RWPE2 (cell line): ENCODE data around the gene GFAP.

Experiments used
- ATAC-seq: fragments of 200-7000 bp; cut with Tn5 transposase; 3 replicates; pipeline ENCODE4 v1.9.1; 2021; ENCODE audit warnings: low read depth
- DNase-seq: peaks from one replicate; pipeline ENCODE4 v3.0.0-alpha.2; 2020; ENCODE audit warnings: low spot score
- H3K27ac ChIP-seq: fragments of 450-650 bp; 2 replicates; pipeline ENCODE4 v1.5.1; 2017; ENCODE audit warnings: mild to moderate bottlenecking; ENCODE audit not compliant: poor library complexity, severe bottlenecking
- H3K27me3 ChIP-seq: fragments of 250-450 bp; sonication (Bioruptor Pico); 2 replicates; pipeline ENCODE4 v1.5.1; 2021; ENCODE audit warnings: mild to moderate bottlenecking, moderate library complexity; ENCODE audit not compliant: insufficient read depth, poor library complexity, severe bottlenecking
- H3K36me3 ChIP-seq: fragments of 250-450 bp; sonication (Bioruptor Pico); 2 replicates; pipeline ENCODE4 v1.5.1; 2020; ENCODE audit warnings: low read depth, mild to moderate bottlenecking, moderate library complexity
- H3K4me1 ChIP-seq: fragments of 250-450 bp; sonication (Bioruptor Pico); 2 replicates; pipeline ENCODE4 v1.5.1; 2021; ENCODE audit warnings: mild to moderate bottlenecking, moderate library complexity; ENCODE audit not compliant: insufficient read depth, poor library complexity, severe bottlenecking
- H3K4me3 ChIP-seq: fragments of 250-450 bp; sonication (Bioruptor Pico); 2 replicates; pipeline ENCODE4 v1.5.1; 2021; ENCODE audit warnings: mild to moderate bottlenecking, moderate library complexity; ENCODE audit not compliant: severe bottlenecking
- H3K9me3 ChIP-seq: fragments of 250-450 bp; sonication (Bioruptor Pico); 2 replicates; pipeline ENCODE4 v1.5.1; 2021; ENCODE audit warnings: mild to moderate bottlenecking, moderate library complexity; ENCODE audit not compliant: severe bottlenecking
- TF ChIP-seq, protein P1 (sequence below): fragments of 450-650 bp; IDR thresholded peaks from one replicate; pipeline ENCODE4 v1.5.1; 2017; ENCODE audit warnings: mild to moderate bottlenecking, moderate library complexity; ENCODE audit not compliant: poor library complexity, severe bottlenecking

Gene GFAP

DNA sequence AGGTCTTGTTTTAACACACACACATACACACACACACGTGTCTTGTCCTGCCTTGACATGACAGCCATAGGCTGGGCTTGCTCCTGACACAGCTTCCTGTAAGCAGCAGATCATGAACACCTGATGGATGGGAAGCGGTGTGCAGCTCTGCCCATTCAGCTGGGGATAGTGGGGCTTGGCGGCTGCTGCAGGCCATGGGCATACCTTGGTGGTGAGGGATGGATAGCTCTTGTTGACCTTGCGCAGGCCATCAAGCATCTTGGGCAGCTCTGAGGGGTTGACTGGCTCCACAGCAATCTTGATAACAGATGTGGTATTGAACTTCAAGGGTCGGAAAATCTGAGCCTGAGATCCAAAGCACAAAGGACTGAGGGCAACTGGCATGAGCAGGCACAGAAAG is 55.6 kb downstream of the GFAP start:
- no peak overlapping the region for H3K4me3 ChIP-seq
- H3K36me3 ChIP-seq = peaks cover 93% of the 10 kb centered on the region
- TF ChIP-seq, protein P1, sequence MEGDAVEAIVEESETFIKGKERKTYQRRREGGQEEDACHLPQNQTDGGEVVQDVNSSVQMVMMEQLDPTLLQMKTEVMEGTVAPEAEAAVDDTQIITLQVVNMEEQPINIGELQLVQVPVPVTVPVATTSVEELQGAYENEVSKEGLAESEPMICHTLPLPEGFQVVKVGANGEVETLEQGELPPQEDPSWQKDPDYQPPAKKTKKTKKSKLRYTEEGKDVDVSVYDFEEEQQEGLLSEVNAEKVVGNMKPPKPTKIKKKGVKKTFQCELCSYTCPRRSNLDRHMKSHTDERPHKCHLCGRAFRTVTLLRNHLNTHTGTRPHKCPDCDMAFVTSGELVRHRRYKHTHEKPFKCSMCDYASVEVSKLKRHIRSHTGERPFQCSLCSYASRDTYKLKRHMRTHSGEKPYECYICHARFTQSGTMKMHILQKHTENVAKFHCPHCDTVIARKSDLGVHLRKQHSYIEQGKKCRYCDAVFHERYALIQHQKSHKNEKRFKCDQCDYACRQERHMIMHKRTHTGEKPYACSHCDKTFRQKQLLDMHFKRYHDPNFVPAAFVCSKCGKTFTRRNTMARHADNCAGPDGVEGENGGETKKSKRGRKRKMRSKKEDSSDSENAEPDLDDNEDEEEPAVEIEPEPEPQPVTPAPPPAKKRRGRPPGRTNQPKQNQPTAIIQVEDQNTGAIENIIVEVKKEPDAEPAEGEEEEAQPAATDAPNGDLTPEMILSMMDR = no peak
- H3K27ac ChIP-seq = no peak overlapping the region
- H3K9me3 ChIP-seq = no peaks in the 10 kb centered on the region
- no peaks in the 10 kb centered on the region for H3K4me1 ChIP-seq
- DNase-seq = no peak
- H3K27me3 ChIP-seq = no peaks in the 10 kb centered on the region
- ATAC-seq = no peak

- Histone ChIP-seq H3K36me3 (peaks cover 86% of the 10 kb centered on the region), H3K27ac (no peak overlapping the region)
- TF ChIP-seq, protein P1 = no peak
These were observed 61.1 kb downstream of the GFAP start for GRCh38 chr17:44854192-44854591.

More at GRCh38 chr17:44854192-44854591, 61.1 kb downstream of the GFAP start:
- H3K4me3 ChIP-seq = no peak overlapping the region
- no peaks in the 10 kb centered on the region for H3K27me3 ChIP-seq
- DNase-seq (no peak), ATAC-seq (no peak)
- H3K4me1 ChIP-seq = no peaks in the 10 kb centered on the region
- H3K9me3 ChIP-seq = no peaks in the 10 kb centered on the region
